ENCODE data around the gene ADRA1B.
"Not testable (repeated sequence)": the region's sequence is repeated elsewhere in the genome, so short reads cannot be mapped to it uniquely, and the experiment has no call there.

The ADRA1B gene

DNA sequence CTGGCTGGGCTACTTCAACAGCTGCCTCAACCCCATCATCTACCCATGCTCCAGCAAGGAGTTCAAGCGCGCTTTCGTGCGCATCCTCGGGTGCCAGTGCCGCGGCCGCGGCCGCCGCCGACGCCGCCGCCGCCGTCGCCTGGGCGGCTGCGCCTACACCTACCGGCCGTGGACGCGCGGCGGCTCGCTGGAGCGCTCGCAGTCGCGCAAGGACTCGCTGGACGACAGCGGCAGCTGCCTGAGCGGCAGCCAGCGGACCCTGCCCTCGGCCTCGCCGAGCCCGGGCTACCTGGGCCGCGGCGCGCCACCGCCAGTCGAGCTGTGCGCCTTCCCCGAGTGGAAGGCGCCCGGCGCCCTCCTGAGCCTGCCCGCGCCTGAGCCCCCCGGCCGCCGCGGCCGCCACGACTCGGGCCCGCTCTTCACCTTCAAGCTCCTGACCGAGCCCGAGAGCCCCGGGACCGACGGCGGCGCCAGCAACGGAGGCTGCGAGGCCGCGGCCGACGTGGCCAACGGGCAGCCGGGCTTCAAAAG lies 55.7 kb downstream of the ADRA1B start:
- DNase-seq: no peak

DNA sequence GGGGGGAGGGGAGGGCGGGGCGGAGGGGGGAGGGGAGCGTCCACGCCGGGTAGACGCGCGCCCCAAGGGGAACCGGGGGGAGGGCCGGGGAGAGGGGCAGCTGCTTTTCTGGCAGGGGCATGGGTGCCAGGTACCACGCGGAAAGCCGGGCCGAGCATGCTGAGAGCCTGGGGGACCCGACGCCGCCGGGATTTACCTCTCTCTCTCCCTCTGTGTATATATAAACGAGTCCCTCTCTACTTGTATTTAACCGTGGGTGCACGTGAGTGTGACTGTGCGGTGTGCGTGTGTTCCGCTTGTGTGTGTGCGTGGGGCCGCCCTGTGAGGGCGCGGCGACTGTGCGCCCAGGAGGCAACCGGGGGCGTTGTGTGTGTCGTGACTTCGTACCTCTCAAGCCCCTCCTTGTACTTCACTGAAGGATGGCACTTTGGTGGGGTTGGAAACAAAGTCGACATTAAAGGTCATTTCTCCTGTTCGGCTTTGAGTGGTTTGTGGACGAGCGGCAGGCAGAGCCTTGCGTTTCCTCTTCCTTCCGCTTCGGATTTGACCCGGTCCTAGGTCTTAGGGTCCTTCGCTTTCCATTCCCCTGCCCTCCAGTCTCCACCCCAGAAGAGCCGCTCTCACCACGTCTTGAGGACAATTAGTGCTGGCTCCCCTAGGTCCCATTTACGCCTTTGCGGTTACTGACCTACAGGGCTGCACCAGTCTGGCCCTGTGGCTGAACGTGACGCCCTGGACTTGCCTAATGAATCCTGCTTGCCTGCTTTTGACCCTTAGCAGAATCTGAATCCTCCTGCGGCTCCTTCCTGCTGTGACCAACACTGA lies 56.5 kb downstream of the ADRA1B start:
- DNase-seq: no peak

DNA sequence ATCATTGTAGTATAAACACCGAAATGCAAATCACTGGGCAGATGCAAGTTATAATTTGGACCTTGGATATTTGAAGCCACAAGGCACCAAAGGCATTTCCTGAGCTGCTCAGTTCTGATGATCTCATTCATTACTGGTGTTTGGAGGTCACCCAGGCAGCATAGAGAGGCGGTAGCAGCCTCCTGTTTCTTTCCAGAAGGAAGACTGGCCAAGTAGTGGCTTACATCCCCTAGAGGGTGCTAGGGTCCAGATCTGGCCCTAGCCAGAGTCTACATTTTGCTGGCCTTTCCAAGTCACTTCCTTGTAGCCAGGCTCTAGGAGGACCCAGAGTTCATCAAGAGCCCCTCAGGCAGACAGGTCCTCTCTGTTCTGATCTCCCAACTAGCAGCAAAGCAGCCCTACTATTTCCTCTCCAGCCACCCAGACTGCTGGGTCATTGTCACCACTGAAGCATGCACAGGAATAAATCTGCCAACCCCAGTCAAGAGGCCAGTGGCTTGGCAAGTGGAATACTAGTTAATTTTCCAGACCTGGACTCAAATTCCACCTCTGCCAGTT lies 59.3 kb downstream of the ADRA1B start:
- DNase-seq: no peak

DNA sequence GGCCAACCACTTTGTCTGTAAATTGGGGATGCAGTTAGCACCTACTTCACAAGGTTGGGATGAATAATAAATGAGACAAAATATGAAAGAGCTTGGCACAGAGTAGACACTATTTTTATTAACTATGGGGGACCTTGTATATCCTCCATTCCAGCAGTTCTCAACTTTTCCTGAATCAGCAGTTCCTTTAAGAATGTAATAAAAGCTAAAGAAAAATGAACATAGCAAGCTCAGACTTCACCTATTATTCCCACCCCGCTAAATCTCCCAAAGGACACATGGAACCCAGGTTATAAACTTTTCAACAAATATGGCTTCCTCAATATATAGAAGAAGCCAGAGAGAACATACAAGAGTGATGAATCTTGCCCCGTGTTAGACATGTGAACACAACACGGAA lies 60.6 kb downstream of the ADRA1B start:
- no peak for DNase-seq

DNA sequence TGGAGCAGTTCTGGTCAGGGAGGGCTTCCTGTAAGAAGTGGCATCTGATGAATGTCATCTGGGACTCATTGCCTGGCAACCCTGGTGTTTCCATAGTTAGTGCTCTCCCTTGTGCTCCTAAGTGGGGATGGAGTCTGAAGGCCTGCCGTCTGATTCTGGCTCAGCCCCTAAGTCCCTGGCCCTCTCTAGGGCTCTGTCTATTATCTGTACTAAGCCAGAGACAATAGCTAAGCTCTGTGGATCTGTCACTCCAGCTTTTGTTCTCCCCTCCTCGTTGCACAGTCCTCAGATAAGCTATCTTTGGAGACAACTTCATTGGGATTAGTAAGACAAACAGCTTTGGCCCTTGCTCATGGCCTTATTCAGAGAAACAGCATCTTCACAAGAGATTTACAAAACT lies 62.1 kb downstream of the ADRA1B start:
- no peak for DNase-seq

DNA sequence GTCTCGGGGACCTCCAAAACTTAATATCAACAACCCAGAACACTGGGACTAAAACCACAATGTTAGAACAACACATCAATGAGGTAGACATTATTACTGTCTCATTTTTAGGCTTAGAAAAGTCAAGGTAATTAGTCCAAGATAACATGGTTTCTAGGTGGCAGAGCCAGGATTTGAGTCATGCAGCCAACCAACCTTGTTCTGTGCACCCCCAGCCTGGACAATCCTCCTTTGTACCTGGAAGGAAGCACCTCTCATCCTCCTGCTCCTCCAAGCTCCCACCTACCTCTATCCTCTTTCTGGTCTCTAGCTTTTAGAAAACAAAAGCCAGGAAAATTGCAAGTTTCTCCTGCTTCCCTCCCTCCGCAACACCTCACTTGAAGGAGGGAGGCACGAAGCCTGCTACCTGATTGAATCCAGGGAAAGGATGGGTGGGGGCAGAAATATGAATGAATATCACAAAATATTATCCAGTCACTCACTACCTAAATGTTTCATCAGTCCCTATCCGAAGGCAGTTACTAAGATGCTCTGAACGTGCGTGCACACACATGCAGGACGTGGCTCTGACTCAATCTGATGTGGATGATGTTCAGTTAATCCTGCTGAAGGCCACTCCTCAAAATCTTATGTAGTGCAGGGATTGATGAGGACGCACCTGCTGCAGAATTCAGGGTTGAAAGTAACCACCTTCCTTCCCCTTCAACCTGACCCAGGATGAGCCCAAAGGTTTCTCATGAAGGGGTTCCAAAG lies 66.3 kb downstream of the ADRA1B start:
- DNase-seq: no peak

DNA sequence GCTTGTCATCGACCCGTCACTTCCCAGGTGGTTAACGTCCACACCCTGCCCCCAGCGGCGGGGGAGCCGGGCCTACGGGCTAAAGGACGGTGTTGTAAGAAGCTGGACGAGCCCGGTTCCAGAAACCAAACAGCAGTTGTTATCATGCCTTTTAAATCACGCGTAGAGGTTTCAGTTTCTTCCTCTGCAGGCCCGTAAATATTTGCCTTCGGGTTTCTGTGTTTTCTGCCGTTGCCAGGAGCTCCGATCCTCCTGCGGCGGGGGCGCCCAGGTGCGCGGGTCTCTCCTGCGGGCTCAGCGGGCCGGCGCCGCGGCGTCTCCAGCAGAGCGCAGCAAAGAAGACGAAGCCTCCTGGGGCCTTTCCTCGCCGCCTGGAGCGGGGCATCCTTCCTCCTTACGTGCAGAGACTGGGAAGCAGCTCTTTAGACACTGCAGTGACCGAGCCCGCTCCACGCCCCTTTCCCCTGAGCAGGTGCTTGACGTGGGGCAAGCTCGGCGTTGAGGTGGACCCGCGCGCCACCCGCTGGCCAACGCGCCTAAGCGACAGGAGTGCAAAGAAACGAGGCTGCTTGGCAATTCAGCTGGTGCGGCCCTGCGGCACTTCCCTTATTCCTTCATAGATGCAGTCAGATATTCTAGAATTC lies 70.9 kb downstream of the ADRA1B start:
- peak; percentile 29 for DNase-seq

DNA sequence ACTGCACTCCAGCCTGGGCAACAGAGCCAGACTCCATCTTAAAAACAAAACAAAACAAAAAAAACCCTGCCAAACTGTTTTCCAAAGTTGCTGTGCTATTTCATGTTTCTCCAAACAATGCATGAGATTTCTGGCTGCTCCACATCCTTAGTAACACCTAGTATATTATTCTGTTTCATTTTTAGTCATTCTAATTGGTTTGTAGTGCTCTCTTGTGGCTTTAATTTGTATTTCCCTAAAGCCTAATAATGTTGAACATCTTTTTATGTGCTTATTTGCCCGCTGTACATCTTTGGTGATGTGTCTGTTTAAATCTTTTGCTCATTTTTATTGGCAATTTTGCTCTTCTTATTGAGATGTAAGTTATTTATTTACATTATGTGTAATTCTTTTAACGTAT lies 74.2 kb downstream of the ADRA1B start:
- DNase-seq: no peak

DNA sequence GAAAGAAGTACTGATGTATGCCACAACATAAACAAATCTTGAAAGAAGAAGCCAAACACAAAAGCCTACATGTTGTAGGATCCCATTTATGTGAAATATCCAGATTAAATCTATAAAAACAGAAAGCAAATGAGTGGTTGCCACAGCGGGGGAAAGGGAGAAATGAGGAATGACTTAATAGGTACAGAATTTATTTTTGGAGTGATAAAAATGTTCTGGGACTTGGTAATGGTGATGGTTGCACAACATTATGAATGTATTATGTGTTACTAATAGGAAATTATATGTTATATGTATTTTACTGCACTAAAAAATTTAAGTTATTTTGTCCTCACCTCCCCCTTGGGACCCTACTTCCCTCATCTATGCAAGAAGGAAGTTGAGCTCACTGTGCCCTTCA lies 76.3 kb downstream of the ADRA1B start:
- DNase-seq: no peak

DNA sequence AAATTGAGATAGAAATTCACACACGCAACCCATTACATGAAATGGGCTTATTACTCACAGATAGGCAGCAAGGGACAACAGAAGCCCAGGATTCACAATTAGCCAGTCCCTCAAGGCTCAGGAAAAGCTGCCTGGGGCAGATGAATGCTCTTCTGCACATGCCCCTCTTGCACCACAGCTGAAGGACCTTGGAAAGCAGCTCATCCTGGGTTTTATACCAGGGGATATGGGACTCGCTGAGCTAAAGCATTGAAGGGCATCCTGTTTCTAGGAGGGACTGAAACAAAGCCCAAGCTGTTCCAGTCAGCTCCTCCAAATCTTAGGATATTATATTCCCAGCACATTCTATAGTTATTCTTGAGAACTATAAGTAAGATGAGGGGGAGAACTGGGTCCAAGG lies 76.9 kb downstream of the ADRA1B start:
- no peak for DNase-seq

DNA sequence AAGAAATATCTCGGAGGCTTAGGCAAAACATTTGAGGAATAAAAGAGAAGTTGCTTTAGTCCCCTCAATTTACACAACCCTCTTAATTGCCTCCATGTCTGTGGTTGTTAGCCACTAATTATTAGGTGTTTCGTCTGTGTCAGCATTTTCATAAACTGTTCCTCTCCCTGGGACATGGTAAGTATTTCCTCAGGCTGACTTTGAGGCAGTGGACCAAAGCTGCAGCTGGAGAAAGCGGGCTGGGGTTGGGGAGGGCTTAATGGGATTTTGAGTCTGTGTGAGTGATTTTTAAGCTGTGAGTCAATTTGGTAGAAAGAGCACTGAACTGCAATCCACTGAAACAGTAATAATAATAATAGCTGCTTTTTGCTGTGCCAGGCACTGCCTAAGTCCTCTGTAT lies 79.6 kb downstream of the ADRA1B start:
- no peak for DNase-seq

DNA sequence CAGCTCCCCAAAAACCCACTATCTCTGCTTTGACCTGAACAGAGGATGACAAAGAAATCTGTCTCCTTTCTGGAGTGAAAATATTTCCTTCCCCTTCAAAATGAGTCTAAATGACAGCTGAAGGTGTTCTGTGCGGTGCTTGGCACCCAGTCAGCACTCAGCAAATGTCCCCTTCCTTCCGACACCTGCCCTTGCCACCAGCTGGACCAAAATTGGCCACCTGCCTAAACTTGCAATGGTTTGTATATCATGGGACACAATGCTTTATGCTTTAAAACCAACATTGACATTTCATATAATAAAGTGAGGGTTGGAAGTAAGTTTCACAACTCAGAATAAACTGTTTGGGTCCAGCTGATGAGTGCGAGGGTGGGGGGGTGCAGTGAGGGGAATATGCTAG lies 85.2 kb downstream of the ADRA1B start:
- DNase-seq: no peak

DNA sequence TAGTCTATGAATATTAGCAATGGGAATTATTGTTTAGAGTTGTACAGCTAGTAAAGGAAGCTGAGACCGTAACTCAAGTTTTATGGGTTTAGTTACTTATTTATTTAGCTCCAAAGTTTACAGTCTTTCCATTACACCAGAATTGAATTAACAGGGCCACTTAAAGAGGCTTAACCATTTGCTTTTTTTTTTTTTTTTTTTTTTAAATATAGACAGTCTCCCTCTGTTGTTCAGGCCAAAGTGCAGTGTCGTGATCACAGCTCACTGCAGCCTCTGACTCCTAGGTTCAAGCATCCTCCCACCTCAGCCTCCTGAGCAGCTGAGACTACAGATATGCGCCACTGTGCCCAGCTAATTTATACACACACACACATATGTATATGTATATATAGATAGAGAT lies 91.2 kb downstream of the ADRA1B start:
- DNase-seq: no peak

DNA sequence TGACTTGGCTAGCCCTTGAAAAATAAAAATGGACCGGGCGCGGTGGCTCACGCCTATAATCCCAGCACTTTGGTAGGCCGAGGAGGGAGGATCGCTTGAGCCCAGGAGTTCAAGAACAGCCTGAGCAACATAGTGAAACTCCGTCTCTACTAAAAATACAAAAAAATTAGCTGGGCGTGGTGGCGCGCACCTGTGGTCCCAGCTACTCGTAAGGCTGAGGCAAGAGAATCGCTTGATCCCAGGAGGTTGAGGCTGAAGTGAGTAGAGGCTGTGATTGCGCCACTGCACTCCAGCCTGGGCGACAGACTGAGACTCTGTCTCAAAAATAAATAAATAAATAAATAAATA lies 92.2 kb downstream of the ADRA1B start:
- DNase-seq: not testable (repeated sequence)

DNA sequence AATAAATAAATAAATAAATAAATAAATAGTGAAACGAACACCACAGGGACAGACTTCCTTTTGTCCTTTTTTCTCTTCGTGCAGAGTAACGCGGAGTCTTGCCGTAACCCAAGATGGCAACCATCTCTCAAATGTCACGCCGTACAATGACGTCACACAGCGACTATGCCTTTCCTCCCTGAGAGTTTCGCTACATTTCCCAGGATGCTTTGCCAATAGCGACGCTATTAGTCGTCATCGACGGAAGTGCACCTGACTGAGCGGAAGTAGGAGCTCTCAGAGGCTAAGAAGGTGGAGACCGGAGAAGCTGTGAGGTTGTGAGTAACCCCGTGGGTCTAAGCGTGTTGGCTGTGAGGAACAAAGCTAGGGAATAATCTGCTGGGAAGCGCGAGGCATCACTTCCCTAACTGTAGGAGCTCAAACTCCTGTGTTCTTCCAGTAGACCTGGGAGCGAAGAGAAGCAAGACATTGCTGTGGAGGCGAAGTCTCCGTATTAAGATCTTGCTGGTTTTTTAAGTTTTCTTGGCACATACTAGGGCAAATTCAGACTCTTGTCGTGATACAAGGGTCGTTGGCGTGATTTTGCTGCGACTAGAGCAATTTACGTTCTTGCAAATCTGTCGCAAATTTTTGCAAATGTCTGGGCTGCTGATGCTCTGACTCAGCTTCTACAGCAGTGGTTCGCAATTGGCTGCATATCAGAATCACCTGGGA lies 92.8 kb downstream of the ADRA1B start, which contains the start of gene TTC1:
TSS of gene TTC1 (plus strand) at position 263 of the 714 bp plus-strand sequence. CDS start 1,390 bp downstream, outside the sequence.
- peak; percentile 91 for DNase-seq

DNA sequence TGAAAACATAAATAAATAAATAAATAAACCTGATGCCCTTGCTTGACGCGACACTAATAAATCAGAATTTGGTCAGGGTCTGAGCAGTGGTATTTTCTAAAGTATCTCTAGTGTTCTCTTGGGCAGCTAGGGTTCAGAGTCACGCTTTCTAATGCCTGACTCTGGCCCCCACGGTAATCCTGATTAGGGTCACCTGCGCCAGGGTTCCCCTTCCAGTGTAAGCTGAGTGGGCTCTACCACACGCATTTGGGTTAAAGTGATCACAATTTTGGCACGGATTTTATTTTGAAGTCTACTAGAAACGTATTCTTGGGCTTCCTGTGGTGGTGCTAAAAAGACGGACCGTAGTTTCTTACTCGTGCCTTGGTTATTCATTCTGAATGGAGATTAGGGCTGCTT lies 93.3 kb downstream of the ADRA1B start:
- DNase-seq: no peak

DNA sequence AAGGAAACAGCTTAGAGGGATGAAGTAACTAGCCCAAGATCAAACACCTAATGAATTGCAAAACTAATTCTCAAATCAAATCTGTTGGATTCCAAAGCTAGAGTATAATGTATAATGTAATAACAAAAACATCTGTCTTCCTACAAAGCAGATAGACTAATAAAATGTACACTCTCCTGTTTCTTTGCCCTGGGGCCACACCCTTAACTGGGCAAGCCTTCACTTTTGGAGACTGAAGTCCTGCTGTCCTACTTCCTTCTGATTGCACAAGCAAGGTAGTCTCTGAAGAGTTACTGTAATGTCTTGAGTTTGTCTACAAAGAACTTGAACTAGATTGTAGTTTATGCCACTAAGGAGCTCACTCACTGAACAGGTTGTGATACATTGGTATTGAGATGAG lies 95.2 kb downstream of the ADRA1B start:
- no peak for DNase-seq

DNA sequence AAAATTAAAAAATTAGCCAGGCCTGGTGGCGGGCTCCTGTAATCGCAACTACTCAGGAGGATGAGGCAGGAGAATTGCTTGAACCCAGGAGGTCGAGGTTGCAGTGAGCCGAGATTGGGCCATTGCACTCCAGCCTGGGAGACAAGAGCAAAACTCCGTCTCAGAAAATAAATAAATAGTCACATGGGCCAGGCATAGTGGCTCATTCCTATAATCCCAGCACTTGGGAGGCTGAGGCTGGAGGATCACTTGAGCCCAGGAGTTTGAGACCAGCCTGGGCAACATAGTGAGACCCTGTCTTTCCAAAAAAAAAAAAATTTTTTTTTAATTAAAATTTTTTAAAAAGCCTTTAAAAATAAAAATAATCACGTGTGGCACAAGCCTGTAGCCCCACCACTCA lies 97.9 kb downstream of the ADRA1B start:
- DNase-seq: not testable (repeated sequence)

DNA sequence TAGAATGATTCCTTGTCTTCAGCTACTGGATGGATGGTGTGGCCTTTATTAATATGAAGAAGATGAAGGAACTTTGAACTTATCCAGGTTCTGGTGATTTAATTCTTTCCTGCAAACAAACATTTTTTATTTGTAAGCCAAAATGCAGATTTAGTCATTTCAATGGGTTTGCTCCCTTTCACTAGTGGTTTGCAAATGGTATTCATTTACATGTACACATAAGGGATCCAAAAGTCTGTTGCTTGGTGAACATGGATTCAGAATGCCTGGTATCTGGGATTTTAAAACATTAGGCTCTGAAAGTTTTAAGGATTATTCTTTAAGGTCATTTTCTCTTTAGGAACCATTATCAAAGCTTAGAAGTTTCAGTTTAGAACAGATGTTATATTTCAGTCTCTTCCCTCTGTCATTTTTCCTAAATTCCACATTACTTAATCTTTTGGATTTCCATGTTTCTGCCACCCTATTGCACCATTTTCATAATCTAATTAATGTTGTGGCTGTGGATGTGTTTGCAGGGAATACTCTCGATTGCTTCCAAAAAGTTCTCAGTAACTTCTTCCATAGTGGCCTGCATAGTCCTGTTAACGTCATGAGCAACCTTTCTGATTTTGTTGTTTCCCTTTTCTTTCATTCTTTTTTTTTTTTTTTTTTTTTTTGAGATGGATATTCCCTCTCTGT lies 102.8 kb downstream of the ADRA1B start:
- no peak for DNase-seq

DNA sequence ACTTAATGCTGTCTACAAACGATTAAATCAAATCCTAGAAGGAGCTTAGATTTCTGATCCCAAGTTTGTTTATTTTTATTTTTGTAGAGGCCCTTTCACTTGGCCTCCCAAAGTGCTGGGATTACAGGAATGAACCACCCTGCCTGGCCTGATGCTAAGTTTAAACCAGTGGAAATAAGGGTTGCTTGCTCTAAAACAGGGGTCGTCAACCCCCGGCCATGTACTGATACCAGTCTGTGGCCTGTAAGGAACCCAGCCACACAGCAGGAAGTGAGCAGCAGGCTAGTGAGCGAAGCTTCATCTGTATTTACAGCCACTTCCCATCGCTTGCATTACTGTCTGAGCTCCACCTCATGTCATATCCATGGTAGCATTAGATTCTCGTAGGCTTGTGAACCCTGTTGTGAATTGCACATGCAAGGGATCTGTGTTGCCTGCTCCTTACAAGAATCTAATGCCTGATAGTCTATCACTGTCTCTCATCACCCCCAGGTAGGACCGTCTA lies 104.0 kb downstream of the ADRA1B start:
- DNase-seq: no peak

DNA sequence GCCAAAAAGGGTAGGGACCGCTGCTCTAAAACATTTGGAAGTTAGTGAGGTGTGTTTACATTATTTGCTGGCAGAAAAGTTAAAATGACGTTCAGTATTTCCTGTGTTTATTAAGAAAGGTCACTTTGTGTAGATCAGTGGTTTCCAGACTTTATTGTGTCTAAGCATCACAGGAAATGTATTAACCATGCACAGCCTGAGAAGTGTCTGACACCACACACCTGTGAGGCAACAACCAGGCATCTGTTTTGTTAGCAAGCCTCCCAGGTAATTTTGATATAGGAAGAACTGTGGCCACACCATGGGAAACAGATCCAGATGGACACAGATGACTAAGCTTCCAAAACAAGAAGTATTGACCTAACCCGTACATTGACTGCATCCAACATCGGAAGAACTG lies 104.7 kb downstream of the ADRA1B start:
- DNase-seq: no peak

Measured in DMS79 (cell line).